GM12878 (cell line): ENCODE results near the gene CSF1R. TPM values are rescaled to one million over a fixed set of nuclear protein-coding genes. Genes with fewer than 3 reads are reported as not detected.

Experiments
- ATAC-seq: fragments of 200-7000 bp; cut with Tn5 transposase; 3 replicates; pipeline ENCODE4 v1.9.1; 2020; ENCODE audit warnings: mild to moderate bottlenecking, moderate library complexity
- BruUV-seq: library from RNA; stranded (reverse); fragments of 400-500 nt; replicated peaks from 2 replicates; lab custom pipeline; 2021; lab: Mats Ljungman, UMichigan
- CTCF ChIA-PET: fragments of 300-600 bp; sonication (Branson Sonifier 250); formaldehyde crosslinking; extraction: SDS; loops from one replicate; lab custom pipeline; 2021; ENCODE audit warnings: inconsistent platforms; lab: Yijun Ruan, JAX
- POLR2A ChIA-PET: fragments of 350-600 bp; formaldehyde crosslinking; extraction: SDS; loops from one replicate; lab custom pipeline; 2021; ENCODE audit warnings: inconsistent platforms; lab: Charles Lee
- RAD21 ChIA-PET: fragments of 300-600 bp; sonication (Branson Sonifier 250); formaldehyde crosslinking; loops from one replicate; lab custom pipeline; 2023; ENCODE audit warnings: antibody characterized with exemption; ENCODE audit not compliant: unreplicated experiment; lab: Charles Lee
- SMC1A ChIA-PET: fragments of 300-600 bp; sonication (Branson Sonifier 250); formaldehyde crosslinking; loops from one replicate; lab custom pipeline; 2023; ENCODE audit not compliant: unreplicated experiment, uncharacterized antibody; lab: Charles Lee
- DNase-seq: peaks from one replicate; pipeline ENCODE4 v3.0.0-alpha.2; 2011; ENCODE audit warnings: low read depth, low spot score
- FAIRE-seq: peaks from 3 replicates; lab custom pipeline; 2011; peaks lifted over from hg19 to GRCh38; lab: Jason Lieb, UNC
- H2AFZ ChIP-seq: 2 replicates; pipeline ENCODE4 v1.6.0; 2011; ENCODE audit warnings: low read depth, low read length, control low read depth; ENCODE audit not compliant: control insufficient read depth
- H3K27ac ChIP-seq: 2 replicates; pipeline ENCODE4 v1.5.1; 2011; ENCODE audit warnings: control low read depth; ENCODE audit not compliant: control insufficient read depth, insufficient read depth
- H3K27me3 ChIP-seq, 2 experiments: replicated peaks in 1 of 2; 2 replicates each; pipeline versions ENCODE4 v1.6.0 to v1.6.1; 2011; ENCODE audit warnings: low read length in 1 of 2; ENCODE audit not compliant: control insufficient read depth in 2 of 2, insufficient read depth in 2 of 2
- H3K36me3 ChIP-seq, 2 experiments: 2 replicates each; pipeline ENCODE4 v1.5.1; 2011; ENCODE audit warnings: low read length in 1 of 2; ENCODE audit not compliant: control insufficient read depth in 2 of 2, insufficient read depth in 2 of 2
- H3K4me1 ChIP-seq: 2 replicates; pipeline ENCODE4 v1.6.1; 2011; ENCODE audit warnings: mild to moderate bottlenecking, low read length, moderate library complexity, mixed read lengths; ENCODE audit not compliant: control insufficient read depth, insufficient read depth
- H3K4me2 ChIP-seq: 2 replicates; pipeline ENCODE4 v1.6.0; 2011; ENCODE audit warnings: control low read depth; ENCODE audit not compliant: control insufficient read depth, insufficient read depth
- H3K4me3 ChIP-seq: fragments of 200-600 bp; sonication (generic); 2 replicates; pipeline ENCODE4 v1.5.1; 2016
- H3K79me2 ChIP-seq: 2 replicates; pipeline ENCODE4 v1.6.0; 2011; ENCODE audit warnings: low read length; ENCODE audit not compliant: control insufficient read depth, insufficient read depth
- H3K9ac ChIP-seq: 2 replicates; pipeline ENCODE4 v1.8.0; 2011; ENCODE audit warnings: low read length, control low read depth, mixed read lengths; ENCODE audit not compliant: control insufficient read depth, insufficient read depth
- H3K9me3 ChIP-seq: replicated peaks from 3 replicates; pipeline ENCODE4 v1.5.1; 2011; ENCODE audit warnings: mild to moderate bottlenecking, low read length; ENCODE audit not compliant: control insufficient read depth, insufficient read depth
- H4K20me1 ChIP-seq: 2 replicates; pipeline ENCODE4 v1.6.0; 2011; ENCODE audit not compliant: control insufficient read depth, insufficient read depth
- ATF7 ChIP-seq: fragments of 450-650 bp; IDR thresholded peaks from 2 replicates; pipeline ENCODE4 v1.6.1; 2016; ENCODE audit warnings: low read depth, mild to moderate bottlenecking
- BHLHE40 ChIP-seq, 2 experiments: fragments of 450-650 bp in 1 of 2; IDR thresholded peaks; 2 replicates each; pipeline ENCODE4 v1.6.1; 2011 to 2017; ENCODE audit warnings: low read depth in 2 of 2, borderline replicate concordance in 1 of 2, improper control_type of control experiment in 1 of 2, low read length in 1 of 2, mild to moderate bottlenecking in 1 of 2
- CHD2 ChIP-seq: IDR thresholded peaks from 2 replicates; pipeline ENCODE4 v1.6.1; 2011; ENCODE audit warnings: low read depth, low read length, improper control_type of control experiment, borderline replicate concordance
- EED ChIP-seq: sonication (generic); IDR thresholded peaks from 2 replicates; pipeline ENCODE4 v1.6.1; 2016; ENCODE audit warnings: antibody characterized with exemption, low read depth
- GABPA ChIP-seq: IDR thresholded peaks from 2 replicates; pipeline ENCODE4 v1.6.1; 2014; ENCODE audit warnings: antibody characterized with exemption, low read depth, mild to moderate bottlenecking, inconsistent platforms
- GATAD2B ChIP-seq: fragments of 450-650 bp; conservative IDR thresholded peaks from 2 replicates; pipeline ENCODE4 v1.6.1; 2017; ENCODE audit warnings: low read depth, mild to moderate bottlenecking, moderate library complexity
- IKZF1 ChIP-seq: fragments of 450-650 bp; conservative IDR thresholded peaks from 2 replicates; pipeline ENCODE4 v1.6.1; 2017; ENCODE audit warnings: antibody characterized with exemption, mild to moderate bottlenecking
- IKZF2 ChIP-seq, 2 experiments: fragments of 450-650 bp; IDR thresholded peaks; 2 replicates each; pipeline ENCODE4 v1.6.1; 2017; ENCODE audit warnings: mild to moderate bottlenecking in 2 of 2, moderate library complexity in 2 of 2
- IRF4 ChIP-seq: IDR thresholded peaks from 2 replicates; pipeline ENCODE4 v1.6.1; 2011; ENCODE audit warnings: low read depth, low read length
- MEF2B ChIP-seq: fragments of 450-650 bp; IDR thresholded peaks from 2 replicates; pipeline ENCODE4 v1.6.1; 2018; ENCODE audit warnings: mild to moderate bottlenecking, moderate library complexity; ENCODE audit not compliant: partially characterized antibody, poor library complexity, severe bottlenecking
- NBN ChIP-seq: fragments of 450-650 bp; IDR thresholded peaks from 2 replicates; pipeline ENCODE4 v1.6.1; 2016
- POLR2AphosphoS5 ChIP-seq: IDR thresholded peaks from 2 replicates; pipeline ENCODE4 v1.6.1; 2011; ENCODE audit warnings: mild to moderate bottlenecking, low read length, inconsistent platforms
- POU2F2 ChIP-seq: IDR thresholded peaks from 3 replicates; pipeline ENCODE4 v1.6.1; 2011; ENCODE audit warnings: low read depth, mild to moderate bottlenecking, low read length, borderline replicate concordance
- SP1 ChIP-seq: IDR thresholded peaks from one replicate; pipeline ENCODE4 v1.6.1; 2011; ENCODE audit warnings: low read depth, low read length
- TARDBP ChIP-seq: IDR thresholded peaks from 2 replicates; pipeline ENCODE4 v1.6.1; 2016; ENCODE audit warnings: borderline replicate concordance
- TBL1XR1 ChIP-seq: IDR thresholded peaks from 2 replicates; pipeline ENCODE4 v1.6.1; 2012; ENCODE audit warnings: low read depth, low read length, improper control_type of control experiment
- TCF12 ChIP-seq: IDR thresholded peaks from 2 replicates; pipeline ENCODE4 v1.6.1; 2011; ENCODE audit warnings: low read depth, mild to moderate bottlenecking, low read length
- WGBS: methylation state at CpG from one replicate; pipeline ENCODE4 v1.1.6; 2016; ENCODE audit warnings: low lambda C conversion rate; ENCODE audit not compliant: insufficient replicate concordance, insufficient coverage; ENCODE audit errors: missing lambda C conversion rate; 5-methylcytosine and 5-hydroxymethylcytosine counted together
- in situ Hi-C: fragments of 300-500 bp; cut with MboI; formaldehyde crosslinking; loops from 9 replicates; pipeline ENCODE4 v1.14.3; 2018; ENCODE audit warnings: mixed read lengths
- intact Hi-C: fragments of 100-400 bp; cut with micrococcal nuclease; formaldehyde crosslinking; loops from one replicate; pipeline ENCODE4 v1.14.2; 2022; ENCODE audit not compliant: unreplicated experiment
- polyA plus RNA-seq, 11 experiments: library from polyadenylated mRNA; depleted of rRNA in 4 of 11; unstranded in 6 of 11; stranded (reverse) in 5 of 11; fragments of >200 nt; fragmentation: Nextera tagmentation in 4 of 11; fragmentation: Illumina TruSeq in 1 of 11; extraction: Ambion mirVana in 4 of 11; extraction: Trizol in 1 of 11; gene quantifications; 1 replicate in 1 of 11; 2 replicates in 10 of 11; pipeline versions ENCODE4 v1.2.1 to v1.2.3, GENCODE V29; 2011 to 2016; ENCODE audit warnings: inconsistent platforms in 2 of 11, missing spikeins in 2 of 11, low read depth in 1 of 11
- total RNA-seq, 4 experiments: library from RNA; depleted of rRNA in 3 of 4; stranded (reverse); fragments of >200 nt in 3 of 4; fragmentation: Illumina TruSeq in 1 of 4; extraction: Trizol in 1 of 4; gene quantifications; 2 replicates each; pipeline versions ENCODE4 v1.2.1 to v1.2.3, GENCODE V29; 2013 to 2021
- TF ChIP-seq, protein P1 (sequence below): fragments of 450-650 bp; IDR thresholded peaks from 2 replicates; pipeline ENCODE4 v1.6.1; 2017; ENCODE audit warnings: low read depth, mild to moderate bottlenecking, moderate library complexity
- TF ChIP-seq, protein P2 (sequence below): fragments of 450-650 bp; IDR thresholded peaks from 2 replicates; pipeline ENCODE4 v1.6.1; 2014; ENCODE audit warnings: mild to moderate bottlenecking

Gene CSF1R
- total and polyA plus RNA-seq, 10 of the 15 experiments (the other 5 are each of a cell fraction or from before 2014, with no cell fraction given): 0.35 to 3.6 (median 1.2) TPM

DNA sequence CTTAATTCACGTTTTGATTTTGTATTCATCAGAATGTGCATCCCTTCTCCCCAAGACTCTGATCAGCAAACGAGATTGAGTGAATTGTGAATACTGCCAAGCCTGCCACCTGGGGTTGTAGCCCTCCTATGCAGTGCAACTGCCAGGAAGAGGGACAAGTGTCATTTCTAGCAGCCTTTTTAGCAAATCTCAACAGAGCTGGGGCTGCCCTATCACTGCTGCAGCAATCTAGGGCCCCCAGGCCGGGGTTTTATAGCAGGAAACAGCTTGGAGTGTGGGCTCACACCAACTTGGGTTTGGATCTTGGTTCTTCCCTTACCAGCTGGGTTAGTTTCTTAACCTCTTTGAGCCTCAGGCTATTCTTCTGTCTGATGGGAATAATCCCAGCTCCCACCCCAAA, 4.0 kb downstream of the CSF1R start (continued):
- TF ChIP-seq GABPA: no peak
- no peak for TF ChIP-seq TBL1XR1
- TF ChIP-seq, all 136 proteins: peak for 0

DNA sequence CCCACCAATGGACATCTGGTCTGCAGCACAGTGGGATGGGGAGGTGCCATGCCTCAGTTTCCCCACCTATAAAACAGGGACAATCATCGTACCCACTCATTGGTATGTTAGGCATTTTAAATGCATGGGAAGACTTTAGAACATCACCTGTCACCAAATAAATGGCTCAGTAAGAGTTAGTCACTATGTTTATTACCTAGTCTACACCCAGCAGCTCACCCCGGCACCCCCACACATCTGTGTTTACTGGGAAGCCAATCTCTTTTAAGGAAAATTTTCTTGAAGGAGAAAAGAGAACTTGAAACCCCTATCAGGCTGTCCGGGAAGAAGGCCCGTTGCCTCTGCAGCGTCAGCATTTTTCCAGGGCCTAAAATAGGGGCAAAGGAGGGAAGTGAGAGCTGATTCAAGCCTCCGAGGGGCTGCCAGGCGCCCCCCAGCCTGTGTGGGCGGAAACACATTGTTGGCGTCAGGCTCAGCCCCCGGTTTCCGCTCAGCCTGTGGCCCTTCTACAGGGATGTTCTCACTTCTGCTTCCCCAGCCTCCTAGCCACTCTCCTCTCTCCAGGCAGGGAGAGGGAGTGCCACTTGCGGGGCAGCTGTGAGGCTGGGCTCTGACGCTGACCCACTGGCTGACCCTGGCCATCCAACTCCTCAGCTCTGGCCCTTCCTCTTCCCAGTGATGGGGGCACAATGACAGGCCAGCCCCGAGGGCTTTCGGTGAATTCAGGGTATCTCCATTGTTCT, 4.6 kb downstream of the CSF1R start:
- CTCF ChIA-PET: interaction anchor here (0.5 to 1.6 kb wide), 5 partner anchors 8 to 638 kb away, joined by 3 to 6 read pairs (median 3); no protein-coding TSS in a partner anchor
- SMC1A ChIA-PET: interaction anchor here (1.4 to 1.7 kb wide), 2 partner anchors 12 to 16 kb away, joined by 4 to 6 read pairs; no protein-coding TSS in a partner anchor
- H3K9ac ChIP-seq: no peak overlapping the region; the same call in 1 of the 2 replicates
- H3K9me3 ChIP-seq: no peaks in the 10 kb centered on the region
- H3K4me2 ChIP-seq: peak overlapping the region; percentile 67
- H3K36me3 ChIP-seq: no peaks in the 10 kb centered on the region
- in situ Hi-C loops: no loop called here
- H3K4me1 ChIP-seq: peaks cover 20% of the 10 kb centered on the region
- H3K79me2 ChIP-seq: no peaks in the 10 kb centered on the region
- FAIRE-seq: peak; percentile 23
- H3K27me3 ChIP-seq: no peaks in the 10 kb centered on the region
- ATAC-seq: peak; percentile 96
- H3K4me3 ChIP-seq: no peak overlapping the region
- WGBS: 15% methylated on average over 15 of the region's 15 CpGs
- peak overlapping the region; percentile 25 for H2AFZ ChIP-seq
- no peak for DNase-seq
- peak overlapping the region; percentile 22; the same call in 1 of the 2 replicates for H3K27ac ChIP-seq
- intact Hi-C loops: no loop called here
- no TSS peak for BruUV-seq
- RAD21 ChIA-PET: interaction anchor here (1.2 kb wide), 1 partner anchor 40 kb away, joined by 3 read pairs; no protein-coding TSS in a partner anchor
- POLR2A ChIA-PET: interaction anchor here (0.6 to 1.1 kb wide), 4 partner anchors 32 to 1257 kb away, joined by 3 to 4 read pairs (median 4); partner anchors contain the start of gene PDGFRB
- no peaks in the 10 kb centered on the region for H4K20me1 ChIP-seq
- TF ChIP-seq MEF2B: peak; percentile 84
- 0 out of 3 replicates have a peak, but pooled peaks have one; percentile 38 for TF ChIP-seq POU2F2
- TF ChIP-seq POLR2AphosphoS5: peak; percentile 60; the same call in 1 of the 2 replicates
- TF ChIP-seq, protein P1, sequence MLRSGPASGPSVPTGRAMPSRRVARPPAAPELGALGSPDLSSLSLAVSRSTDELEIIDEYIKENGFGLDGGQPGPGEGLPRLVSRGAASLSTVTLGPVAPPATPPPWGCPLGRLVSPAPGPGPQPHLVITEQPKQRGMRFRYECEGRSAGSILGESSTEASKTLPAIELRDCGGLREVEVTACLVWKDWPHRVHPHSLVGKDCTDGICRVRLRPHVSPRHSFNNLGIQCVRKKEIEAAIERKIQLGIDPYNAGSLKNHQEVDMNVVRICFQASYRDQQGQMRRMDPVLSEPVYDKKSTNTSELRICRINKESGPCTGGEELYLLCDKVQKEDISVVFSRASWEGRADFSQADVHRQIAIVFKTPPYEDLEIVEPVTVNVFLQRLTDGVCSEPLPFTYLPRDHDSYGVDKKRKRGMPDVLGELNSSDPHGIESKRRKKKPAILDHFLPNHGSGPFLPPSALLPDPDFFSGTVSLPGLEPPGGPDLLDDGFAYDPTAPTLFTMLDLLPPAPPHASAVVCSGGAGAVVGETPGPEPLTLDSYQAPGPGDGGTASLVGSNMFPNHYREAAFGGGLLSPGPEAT: peak; percentile 85
- TF ChIP-seq SP1: peak; percentile 85
- no peak for TF ChIP-seq TARDBP
- TF ChIP-seq ATF7: peak; percentile 72
- peak; percentile 94; the same call in 1 of the 2 replicates for TF ChIP-seq GATAD2B
- TF ChIP-seq IRF4: peak; percentile 83
- TF ChIP-seq IKZF1: peak; percentile 98
- TF ChIP-seq TCF12: 0 out of 2 replicates have a peak, but pooled peaks have one; percentile 43
- TF ChIP-seq EED: peak; percentile 94
- TF ChIP-seq, protein P2, sequence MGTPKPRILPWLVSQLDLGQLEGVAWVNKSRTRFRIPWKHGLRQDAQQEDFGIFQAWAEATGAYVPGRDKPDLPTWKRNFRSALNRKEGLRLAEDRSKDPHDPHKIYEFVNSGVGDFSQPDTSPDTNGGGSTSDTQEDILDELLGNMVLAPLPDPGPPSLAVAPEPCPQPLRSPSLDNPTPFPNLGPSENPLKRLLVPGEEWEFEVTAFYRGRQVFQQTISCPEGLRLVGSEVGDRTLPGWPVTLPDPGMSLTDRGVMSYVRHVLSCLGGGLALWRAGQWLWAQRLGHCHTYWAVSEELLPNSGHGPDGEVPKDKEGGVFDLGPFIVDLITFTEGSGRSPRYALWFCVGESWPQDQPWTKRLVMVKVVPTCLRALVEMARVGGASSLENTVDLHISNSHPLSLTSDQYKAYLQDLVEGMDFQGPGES: no peak
- TF ChIP-seq IKZF2 (IDR thresholded peaks at IDR 0.05): peak; percentile 96
- peak in 1 of 2 experiments; percentile 47; a peak in 2 of 4 replicates for TF ChIP-seq BHLHE40 (IDR thresholded peaks at IDR 0.05; ENCODE audit: borderline replicate concordance in 1 of 2, low read depth in 2 of 2, low read length in 1 of 2)
- TF ChIP-seq NBN: peak; percentile 73; the same call in 1 of the 2 replicates
- peak; percentile 63; the same call in 1 of the 2 replicates for TF ChIP-seq CHD2
